GM18870 (cell line): ENCODE data around the gene INVS.
"Not testable (repeated sequence)": the region's sequence is repeated elsewhere in the genome, so short reads cannot be mapped to it uniquely, and the experiment has no call there.

Experiments
- ATAC-seq: cut with Tn5 transposase; IDR thresholded peaks from one replicate; pipeline ENCODE4 v1.9.1; 2021; ENCODE audit warnings: moderate library complexity; ENCODE audit not compliant: unreplicated experiment

The INVS gene

DNA sequence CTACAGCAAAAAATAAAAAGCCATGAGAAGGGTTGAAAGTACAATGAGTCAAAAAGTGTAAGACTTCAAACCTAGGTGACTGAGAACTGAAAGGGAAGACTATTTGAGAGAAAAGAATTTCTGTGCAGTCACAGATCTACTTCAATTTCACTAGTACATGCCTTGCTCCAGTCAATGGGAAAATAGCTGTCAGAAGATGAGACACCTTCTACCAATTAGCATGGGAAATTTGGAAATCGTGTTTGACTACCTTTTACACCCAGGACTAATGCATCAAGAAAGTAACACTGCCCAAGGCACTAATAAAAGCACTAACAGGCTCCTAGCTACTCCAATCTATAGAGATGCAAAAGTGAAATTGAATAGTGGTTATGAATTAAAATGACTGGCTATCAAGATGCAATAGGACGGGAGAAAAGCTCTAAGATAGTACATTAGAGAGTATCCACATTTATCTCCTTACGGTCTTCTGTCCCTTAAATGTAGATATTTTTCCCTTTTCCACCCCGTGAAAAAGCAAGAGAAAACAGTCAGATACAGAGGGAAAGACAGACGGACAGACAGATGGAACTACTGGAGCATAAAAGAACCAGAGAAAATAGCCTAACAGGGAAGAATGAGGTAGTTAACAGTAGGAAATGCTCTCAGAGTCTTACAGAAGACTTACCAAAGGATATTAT lies 15.5 kb upstream of the INVS start:
- peak; percentile 53 for ATAC-seq

- peak; percentile 32 for ATAC-seq
Measured at GRCh38 chr9:100084128-100084453, 15.0 kb upstream of the INVS start.

DNA sequence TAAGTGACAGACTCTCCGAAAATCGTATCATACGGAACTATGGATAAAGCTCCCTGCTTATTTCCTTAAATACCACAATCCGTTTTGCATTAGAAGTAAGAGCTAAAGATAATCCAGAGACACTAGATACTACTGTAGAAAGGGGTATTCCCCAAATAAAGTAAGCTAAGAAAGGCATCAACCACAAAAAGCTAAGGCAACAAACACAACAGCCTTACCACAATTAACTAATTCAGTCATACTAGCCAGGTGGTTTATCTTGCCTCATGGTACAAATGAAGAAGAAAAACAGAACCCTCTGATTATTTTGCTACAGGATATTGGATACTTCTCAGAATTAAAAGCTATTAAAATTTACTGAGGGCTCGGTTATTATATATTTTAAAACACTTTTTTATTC lies 14.3 kb upstream of the INVS start:
- peak; percentile 88 for ATAC-seq

DNA sequence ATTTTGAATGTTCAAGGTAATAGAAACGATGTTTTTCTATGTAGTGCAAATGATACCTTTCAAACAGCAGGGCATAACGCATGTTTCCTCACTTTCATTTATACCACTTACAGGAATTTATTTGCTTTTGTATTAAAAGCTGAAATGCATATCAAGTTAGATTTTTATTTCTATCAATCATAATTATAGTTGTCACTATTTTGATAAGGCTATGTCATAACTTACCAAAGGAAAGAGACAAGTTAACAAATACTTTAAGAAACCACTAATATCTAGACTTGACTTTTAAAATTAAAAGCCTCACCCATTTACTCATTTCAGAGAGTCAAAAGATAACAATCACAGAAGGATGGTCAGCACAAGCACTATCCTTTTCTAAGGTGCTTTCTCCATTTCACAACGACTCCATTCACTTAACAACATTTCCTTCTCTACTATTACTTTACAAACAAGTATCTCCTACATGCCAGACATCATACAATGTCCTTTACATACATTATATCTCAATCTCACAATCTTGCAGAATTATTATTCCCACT lies 12.9 kb upstream of the INVS start:
- ATAC-seq = no peak

DNA sequence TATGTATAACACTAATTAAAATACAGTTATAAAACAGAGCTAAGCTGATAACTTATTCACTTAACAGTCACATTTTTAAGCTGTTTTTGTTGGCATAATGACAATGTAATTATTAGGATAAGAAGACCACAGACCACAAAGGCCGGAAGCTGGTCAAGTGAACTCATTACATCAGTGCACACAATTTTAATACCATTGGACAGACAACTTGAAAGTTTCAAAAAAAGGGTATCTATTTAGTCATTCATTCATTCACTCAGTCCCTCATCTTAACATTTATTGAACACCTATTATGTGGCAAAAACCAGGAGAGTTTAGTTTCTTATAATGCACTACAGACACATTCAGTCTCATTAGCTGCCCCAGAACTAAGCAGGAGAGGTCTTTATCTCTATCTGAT lies 11.8 kb upstream of the INVS start:
- ATAC-seq = no peak

- ATAC-seq = no peak
Measured at GRCh38 chr9:100088202-100088601, 10.8 kb upstream of the INVS start.

GRCh38 chr9:100090880-100091279 lies 8.2 kb upstream of the INVS start:
- no peak for ATAC-seq

DNA sequence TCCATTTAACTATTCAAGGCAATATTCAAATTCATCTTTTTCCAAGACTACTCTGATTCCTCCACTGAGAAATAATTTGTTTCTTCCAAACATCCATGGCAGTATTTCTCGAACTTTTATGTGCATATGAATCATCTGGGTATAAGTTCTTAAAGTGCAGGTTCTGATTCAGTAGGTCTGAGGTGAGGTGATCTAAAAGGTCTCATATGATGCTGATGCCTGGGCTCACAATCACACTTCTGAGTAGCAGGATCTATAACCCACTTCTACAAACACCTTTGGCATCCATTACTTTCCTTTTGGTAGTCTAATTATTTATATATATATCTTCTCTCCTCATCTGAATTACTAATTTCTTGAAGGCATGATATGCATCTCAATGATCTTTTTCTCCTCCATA lies 7.4 kb upstream of the INVS start:
- no peak for ATAC-seq

GRCh38 chr9:100092066-100092465 lies 7.0 kb upstream of the INVS start:
- no peak for ATAC-seq

DNA sequence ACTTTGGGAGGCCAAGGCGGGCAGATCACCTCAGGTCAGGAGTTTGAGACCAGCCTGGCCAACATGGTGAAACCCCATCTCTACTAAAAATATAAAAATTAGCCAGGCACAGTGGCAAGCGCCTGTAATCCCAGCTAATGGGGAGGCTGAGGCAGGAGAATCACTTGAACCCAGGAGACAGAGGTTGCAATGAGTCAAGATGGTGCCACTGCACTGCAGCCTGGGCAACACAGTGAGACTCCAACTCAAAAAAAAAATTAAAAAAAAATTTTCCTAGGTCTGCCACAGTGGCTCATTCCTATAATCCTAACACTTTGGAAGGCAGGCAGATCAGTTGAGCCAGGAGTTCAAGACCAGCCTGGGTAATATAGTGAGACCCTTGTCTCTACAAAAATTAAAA lies 4.6 kb upstream of the INVS start:
- not testable (repeated sequence) for ATAC-seq

GRCh38 chr9:100096378-100096916 lies 2.6 kb upstream of the INVS start:
- ATAC-seq = no peak

- peak; percentile 3 for ATAC-seq
Measured at GRCh38 chr9:100098046-100098886, 777 bp upstream of the INVS start.

GRCh38 chr9:100099722-100100042 lies 639 bp downstream of the INVS start:
- ATAC-seq = no peak

GRCh38 chr9:100100146-100100667 lies 1.2 kb downstream of the INVS start:
- no peak for ATAC-seq

- ATAC-seq = no peak
Measured at GRCh38 chr9:100101608-100102007, 2.6 kb downstream of the INVS start.

DNA sequence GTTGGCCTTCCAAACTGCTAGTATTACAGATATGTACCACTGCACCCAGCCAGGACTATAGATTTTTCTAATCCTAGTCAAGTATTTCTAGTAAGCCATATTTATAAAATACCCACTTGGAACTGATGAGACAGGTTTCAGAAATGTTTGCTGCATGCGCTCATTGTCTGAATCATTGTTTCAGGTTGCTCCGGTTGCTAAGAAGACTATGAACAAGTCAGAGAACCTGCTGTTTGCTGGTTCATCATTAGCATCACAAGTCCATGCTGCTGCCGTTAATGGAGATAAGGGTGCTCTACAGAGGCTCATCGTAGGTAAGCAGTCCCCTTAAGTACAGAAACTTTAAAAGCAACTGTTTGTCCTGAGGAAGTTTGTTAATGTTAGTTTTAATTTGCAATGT lies 5.3 kb downstream of the INVS start:
- no peak for ATAC-seq

DNA sequence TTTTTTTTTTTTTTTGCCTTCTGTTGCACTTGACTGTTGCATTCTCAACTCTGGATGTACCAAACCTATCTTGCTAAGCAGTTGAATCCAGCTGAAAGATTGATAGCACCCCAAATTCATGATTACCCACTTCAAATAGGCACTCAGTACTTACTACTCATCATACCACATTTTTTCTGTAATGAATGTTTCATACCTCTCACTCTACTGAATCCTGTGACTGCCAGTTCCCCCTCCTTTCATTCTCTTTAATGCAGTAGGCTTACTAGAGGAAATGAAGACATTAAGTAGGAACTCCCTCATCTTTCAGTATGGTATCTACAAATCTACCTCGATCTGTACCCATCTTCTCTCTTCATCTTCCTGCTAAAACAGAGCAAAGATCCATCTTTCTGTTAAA lies 6.8 kb downstream of the INVS start:
- ATAC-seq = no peak

DNA sequence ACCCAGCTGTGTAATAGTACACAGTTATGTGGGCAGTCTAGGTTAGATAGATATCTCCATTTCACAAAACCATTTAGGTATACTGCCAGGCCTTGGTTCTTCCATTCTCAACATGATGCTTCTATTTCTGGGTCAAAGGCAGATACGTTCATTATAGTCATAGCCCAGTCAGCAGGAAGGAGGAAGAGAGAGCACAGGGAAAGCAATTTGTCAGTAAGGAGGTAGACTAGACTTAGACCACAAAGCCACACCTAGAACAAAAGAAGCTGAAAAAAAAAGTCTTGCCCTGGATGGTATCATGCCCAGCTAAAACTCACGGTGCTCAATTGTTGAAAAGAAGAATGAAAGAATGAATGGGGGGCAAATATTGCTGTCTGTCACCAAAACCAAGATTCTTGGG lies 7.6 kb downstream of the INVS start:
- ATAC-seq = no peak

DNA sequence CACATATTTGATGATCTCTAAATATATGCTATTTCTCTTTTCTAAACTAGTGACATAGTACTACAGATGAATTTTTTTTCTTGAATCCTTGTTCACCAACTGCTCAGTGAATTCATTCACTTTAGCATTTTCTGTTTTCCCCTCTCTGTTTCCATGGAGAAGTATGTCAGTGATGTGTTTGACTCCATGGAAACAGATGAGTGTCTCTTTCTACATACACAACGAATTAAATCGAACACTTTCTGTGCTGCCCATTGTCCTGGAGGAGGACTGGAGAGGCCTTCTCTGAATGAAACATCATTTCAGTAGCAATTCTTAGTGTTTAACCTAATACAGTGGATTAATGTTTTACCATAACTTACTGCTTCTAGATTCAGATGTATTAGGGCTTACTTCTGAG lies 9.5 kb downstream of the INVS start:
- no peak for ATAC-seq

- no peak for ATAC-seq
Measured at GRCh38 chr9:100111235-100111634, 12.2 kb downstream of the INVS start.

DNA sequence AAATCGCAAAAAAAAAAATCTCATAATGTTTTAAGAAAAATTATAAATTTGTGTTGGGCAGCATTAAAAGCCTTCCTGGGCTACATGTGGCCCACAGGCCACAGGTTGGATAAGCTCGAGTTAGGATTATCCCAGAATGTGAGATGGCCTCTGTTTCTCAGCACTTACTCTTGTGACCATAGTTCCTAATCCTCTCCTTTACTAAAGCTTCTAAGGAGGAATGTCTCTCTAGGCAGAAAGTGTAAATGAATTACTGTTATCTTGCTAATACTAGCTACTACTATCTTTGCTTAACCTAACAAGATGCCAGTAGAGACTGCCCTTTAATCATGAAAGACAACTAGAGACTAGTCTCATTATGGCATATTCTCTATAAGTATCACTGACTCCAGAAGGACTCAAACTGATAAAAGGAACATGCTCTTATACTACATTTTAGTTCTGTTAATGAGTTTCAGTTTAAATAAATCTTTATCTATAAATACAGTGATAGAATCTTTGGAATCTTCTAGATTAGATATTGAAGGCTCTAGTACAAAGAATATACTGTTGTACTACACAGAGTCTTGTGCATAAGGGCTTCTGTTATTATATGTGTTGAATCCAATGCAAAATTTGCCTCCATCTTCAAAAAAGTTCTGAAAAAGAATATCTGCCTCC lies 13.8 kb downstream of the INVS start:
- no peak for ATAC-seq

DNA sequence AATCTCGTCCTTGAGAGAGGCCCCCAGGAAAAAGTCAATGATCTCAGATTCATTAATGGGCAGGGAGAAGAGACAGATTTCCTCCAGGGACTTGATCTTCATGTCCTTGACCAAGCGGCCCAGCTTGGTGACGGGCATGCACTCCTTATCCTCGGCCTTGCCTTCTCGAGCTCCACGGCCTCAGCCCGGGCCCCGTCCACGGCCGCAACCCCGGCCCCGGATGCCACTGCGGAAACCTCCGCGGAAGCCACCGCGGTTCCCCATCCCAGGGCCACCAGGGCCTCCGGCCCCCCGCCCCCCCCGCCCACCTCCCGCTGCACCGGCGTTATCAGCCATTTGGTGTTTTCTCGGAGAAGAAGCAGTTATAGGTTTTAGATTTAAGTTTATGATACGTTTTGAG lies 18.3 kb downstream of the INVS start:
- no peak for ATAC-seq
